ENCODE measurements around the gene BABAM2.

DNA sequence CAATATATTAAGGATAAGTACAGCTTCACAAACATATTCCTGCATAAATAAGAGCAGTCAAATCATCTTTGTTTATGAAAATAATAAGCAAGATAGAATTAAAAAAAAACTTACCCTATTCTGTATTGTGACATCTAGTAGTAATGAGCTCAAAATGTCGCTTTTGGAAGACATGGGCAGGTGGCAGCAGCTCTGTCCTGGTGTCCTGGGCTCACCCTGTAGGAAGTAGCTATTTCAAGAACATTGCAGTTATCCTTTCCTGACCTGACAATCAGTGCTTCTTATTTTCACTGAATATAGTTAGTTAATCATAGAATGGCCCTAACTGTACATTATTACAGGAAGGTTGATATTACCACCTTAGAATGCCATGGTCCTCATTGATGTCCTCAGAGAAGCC is 229.1 kb downstream of the BABAM2 start:
- TF ChIP-seq, protein P1, sequence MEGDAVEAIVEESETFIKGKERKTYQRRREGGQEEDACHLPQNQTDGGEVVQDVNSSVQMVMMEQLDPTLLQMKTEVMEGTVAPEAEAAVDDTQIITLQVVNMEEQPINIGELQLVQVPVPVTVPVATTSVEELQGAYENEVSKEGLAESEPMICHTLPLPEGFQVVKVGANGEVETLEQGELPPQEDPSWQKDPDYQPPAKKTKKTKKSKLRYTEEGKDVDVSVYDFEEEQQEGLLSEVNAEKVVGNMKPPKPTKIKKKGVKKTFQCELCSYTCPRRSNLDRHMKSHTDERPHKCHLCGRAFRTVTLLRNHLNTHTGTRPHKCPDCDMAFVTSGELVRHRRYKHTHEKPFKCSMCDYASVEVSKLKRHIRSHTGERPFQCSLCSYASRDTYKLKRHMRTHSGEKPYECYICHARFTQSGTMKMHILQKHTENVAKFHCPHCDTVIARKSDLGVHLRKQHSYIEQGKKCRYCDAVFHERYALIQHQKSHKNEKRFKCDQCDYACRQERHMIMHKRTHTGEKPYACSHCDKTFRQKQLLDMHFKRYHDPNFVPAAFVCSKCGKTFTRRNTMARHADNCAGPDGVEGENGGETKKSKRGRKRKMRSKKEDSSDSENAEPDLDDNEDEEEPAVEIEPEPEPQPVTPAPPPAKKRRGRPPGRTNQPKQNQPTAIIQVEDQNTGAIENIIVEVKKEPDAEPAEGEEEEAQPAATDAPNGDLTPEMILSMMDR (conservative IDR thresholded peaks at IDR 0.05; ENCODE audit: low read depth in 2 of 2): no peak
- TF ChIP-seq JUNB (IDR thresholded peaks at IDR 0.05; ENCODE audit: unreplicated experiment) (no peak), EZH2phosphoT487 (IDR thresholded peaks at IDR 0.05; ENCODE audit: unreplicated experiment) (no peak), POLR2AphosphoS5 (IDR thresholded peaks at IDR 0.05; ENCODE audit: low read depth) (no peak), ETS1 (IDR thresholded peaks at IDR 0.05) (no peak), EZH2 (IDR thresholded peaks at IDR 0.05; ENCODE audit: low read depth, unreplicated experiment) (no peak), ZNF331 (CRISPR knock-in tag; IDR thresholded peaks at IDR 0.05; ENCODE audit: low read depth) (no peak), ZNF114 (CRISPR knock-in tag; IDR thresholded peaks at IDR 0.05) (no peak)
